Vagina (tissue), 2 donors: ENCODE data around the gene MKNK1. TPM values are rescaled to one million over a fixed set of nuclear protein-coding genes. Genes with fewer than 3 reads are reported as not detected.
"Not testable (repeated sequence)": the region's sequence is repeated elsewhere in the genome, so short reads cannot be mapped to it uniquely, and the experiment has no call there.

Source experiments
- DNase-seq, 2 donors: peaks; one replicate each; pipeline ENCODE4 v3.0.0-alpha.2; 2017; ENCODE audit errors: extremely low spot score in 2 of 2
- H3K27ac ChIP-seq: fragments of 200-600 bp; sonication (generic); one replicate; pipeline ENCODE4 v1.5.1; 2019
- H3K27me3 ChIP-seq: fragments of 200-600 bp; sonication (generic); one replicate; pipeline ENCODE4 v1.5.1; 2019
- H3K36me3 ChIP-seq, 2 donors: fragments of 200-600 bp; sonication (generic); one replicate each; pipeline ENCODE4 v1.5.1; 2017 to 2019
- H3K4me1 ChIP-seq: fragments of 200-600 bp; sonication (generic); one replicate; pipeline ENCODE4 v1.5.1; 2019
- H3K4me3 ChIP-seq, 2 donors: fragments of 200-600 bp; sonication (generic); 1 replicate in 1 of 2; 2 replicates in 1 of 2; pipeline ENCODE4 v1.5.1; 2016 to 2019
- H3K9me3 ChIP-seq: fragments of 200-600 bp; sonication (generic); one replicate; pipeline ENCODE4 v1.5.1; 2019
- CTCF ChIP-seq, 3 experiments: fragments of 450-650 bp in 2 of 3; fragments of 200-600 bp in 1 of 3; sonication (generic) in 1 of 3; IDR thresholded peaks; one replicate each; pipeline ENCODE4 v1.5.1; 2017 to 2019; ENCODE audit warnings: antibody characterized with exemption in 3 of 3, mild to moderate bottlenecking in 2 of 3, moderate library complexity in 2 of 3
- POLR2A ChIP-seq, 2 donors: fragments of 450-650 bp; IDR thresholded peaks; one replicate each; pipeline ENCODE4 v1.6.1; 2017; ENCODE audit warnings: antibody characterized with exemption in 2 of 2, mild to moderate bottlenecking in 2 of 2, moderate library complexity in 2 of 2
- POLR2AphosphoS5 ChIP-seq, 2 donors: sonication (generic); formaldehyde crosslinking; IDR thresholded peaks; one replicate each; pipeline ENCODE4 v1.9.0; 2017; ENCODE audit warnings: antibody characterized with exemption in 2 of 2, mild to moderate bottlenecking in 2 of 2, low read depth in 1 of 2; ENCODE audit not compliant: insufficient read depth in 1 of 2
- intact Hi-C: fragments of 100-400 bp; cut with DNase I; formaldehyde crosslinking; loops from one replicate; pipeline ENCODE4 v1.15.1; 2023
- total RNA-seq: library from RNA; depleted of rRNA; stranded (reverse); fragments of >200 nt; gene quantifications from one replicate; pipeline ENCODE4 v1.2.3, GENCODE V29; 2016

MKNK1 gene
- 55.5 TPM for total RNA-seq

DNA sequence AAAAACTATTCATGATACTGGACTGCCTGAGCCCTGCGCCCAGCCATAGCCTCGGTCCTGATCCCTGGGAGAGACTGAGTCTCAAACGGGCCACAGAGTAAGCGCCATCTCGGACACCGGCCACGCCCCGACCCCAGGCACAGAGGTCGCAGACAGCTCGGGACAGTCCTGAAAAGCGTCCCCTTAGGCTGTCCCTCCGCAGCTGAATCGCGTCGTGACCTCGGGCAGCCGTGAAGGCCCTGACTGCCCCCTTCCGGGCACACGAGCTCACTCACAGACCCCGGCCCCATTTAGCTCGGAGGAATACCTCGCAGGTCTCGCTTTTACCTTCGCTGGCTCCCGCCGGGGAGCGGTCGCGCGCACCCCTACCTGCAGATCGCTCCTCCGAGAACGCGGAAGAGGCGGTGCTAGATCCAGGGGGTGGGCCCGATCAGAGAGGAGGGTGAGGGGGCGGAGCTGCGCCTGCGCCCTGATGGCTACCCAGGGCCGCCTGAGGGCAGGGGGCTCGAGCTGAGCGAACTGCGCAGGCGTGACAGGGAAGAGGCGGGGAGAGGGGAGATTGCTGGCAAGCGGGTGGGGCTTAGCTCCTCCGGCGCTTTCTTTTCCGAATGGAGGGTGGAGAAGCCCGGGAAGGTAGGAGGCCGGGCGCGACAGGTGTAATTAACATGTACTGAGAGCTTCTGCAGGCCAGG lies at the start of gene MKNK1:
TSS of gene MKNK1 (minus strand) at position 411 of the 692 bp plus-strand sequence. CDS start 20,941 bp downstream, outside the sequence.
- TF ChIP-seq POLR2A (IDR thresholded peaks at IDR 0.05) (peak; percentile 85 to 94), CTCF (IDR thresholded peaks at IDR 0.05) (no peak), POLR2AphosphoS5 (IDR thresholded peaks at IDR 0.05; ENCODE audit: insufficient read depth in 1 of 2, low read depth in 1 of 2) (peak; percentile 98 to 99)
- H3K27ac ChIP-seq: peak within 1 kb of the TSS; percentile 76
- peak in 1 of 2 donors; percentile 94 for DNase-seq
- H3K4me1 ChIP-seq: peaks cover 68% of the 10 kb centered on the region
- H3K4me3 ChIP-seq: peak within 1 kb of the TSS; percentile 85
- intact Hi-C loops: no loop called here
- no peaks in the 10 kb centered on the region for H3K9me3 ChIP-seq
- no peaks in the 10 kb centered on the region for H3K27me3 ChIP-seq
- H3K36me3 ChIP-seq: peaks cover 0 to 7% of the 10 kb centered on the region in 2 donors

DNA sequence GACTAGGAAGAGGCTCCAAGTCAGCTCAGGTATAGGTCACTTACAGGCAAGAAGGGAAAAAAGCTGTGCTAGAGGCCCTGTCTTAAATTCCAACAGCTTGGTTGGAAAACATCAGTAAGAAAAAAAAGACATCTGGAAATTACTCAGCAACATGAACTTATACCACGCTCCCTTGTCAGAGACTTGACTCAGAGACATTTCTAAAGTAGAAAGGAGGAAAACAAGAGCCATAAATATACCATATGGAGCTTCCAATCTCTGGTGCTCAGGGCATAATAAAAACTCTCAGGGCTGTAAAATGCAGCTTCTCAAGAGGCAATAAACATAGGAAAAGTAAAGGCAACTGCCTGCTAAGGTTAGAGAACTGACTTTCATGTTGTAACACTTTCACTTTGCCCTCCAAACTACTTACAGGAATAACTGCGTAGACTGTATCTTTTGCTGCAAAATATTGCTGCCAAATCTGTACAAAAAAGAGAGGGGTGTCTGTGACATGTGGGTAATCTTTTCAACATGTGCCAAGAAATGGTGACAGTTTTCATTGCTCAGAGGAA lies 49.4 kb upstream of the MKNK1 start:
- Histone ChIP-seq H3K4me1 (no peaks in the 10 kb centered on the region), H3K9me3 (no peaks in the 10 kb centered on the region), H3K36me3 (peaks cover 0 to 56% of the 10 kb centered on the region in 2 donors), H3K27me3 (no peaks in the 10 kb centered on the region), H3K27ac (peak overlapping the region; percentile 21), H3K4me3 (peak overlapping the region in 1 of 2 donors; percentile 8)
- intact Hi-C loops: no loop called here
- no peak for DNase-seq
- TF ChIP-seq POLR2AphosphoS5 (IDR thresholded peaks at IDR 0.05; ENCODE audit: insufficient read depth in 1 of 2, low read depth in 1 of 2): no peak
- no peak for TF ChIP-seq CTCF (IDR thresholded peaks at IDR 0.05)
- TF ChIP-seq POLR2A (IDR thresholded peaks at IDR 0.05): no peak

DNA sequence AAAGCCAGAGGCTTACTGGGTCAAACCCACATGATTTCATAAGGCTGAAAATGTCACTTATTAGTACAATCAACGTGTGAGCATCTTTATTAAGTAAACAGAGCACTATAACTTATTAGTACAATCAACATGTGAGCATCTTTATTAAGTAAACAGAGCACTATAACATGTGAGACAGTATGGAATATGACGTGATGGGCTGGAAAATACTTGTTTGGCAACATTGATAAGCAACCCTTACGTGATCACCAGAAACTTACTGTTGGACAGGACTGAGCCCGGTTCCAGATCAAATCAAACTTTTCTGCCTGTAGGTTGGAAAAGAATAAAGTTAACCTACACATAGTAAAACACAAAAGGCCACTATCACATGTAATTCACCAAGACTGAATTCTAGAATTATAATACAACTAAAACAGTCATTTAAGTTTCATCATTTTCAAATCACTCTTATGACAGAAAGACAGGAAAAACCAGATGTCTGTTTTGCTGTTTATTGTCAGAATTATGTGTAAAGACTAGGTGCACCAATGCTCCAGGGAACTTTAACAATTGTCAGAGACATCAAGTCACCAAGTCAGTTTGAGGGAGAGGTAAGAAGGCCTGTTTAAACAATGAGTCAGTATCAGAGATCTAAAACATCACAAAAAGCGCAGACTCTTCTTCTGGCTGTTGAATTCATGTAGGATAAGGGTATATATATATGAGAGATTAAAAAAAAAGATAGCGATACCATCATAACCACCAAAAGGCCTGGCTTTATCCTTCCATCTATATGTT lies 48.4 kb upstream of the MKNK1 start:
- no peak for TF ChIP-seq CTCF (IDR thresholded peaks at IDR 0.05)
- peak overlapping the region; percentile 21 for H3K27ac ChIP-seq
- no peak for DNase-seq
- no peaks in the 10 kb centered on the region for H3K27me3 ChIP-seq
- intact Hi-C loops: no loop called here
- no peak overlapping the region for H3K4me3 ChIP-seq
- H3K9me3 ChIP-seq: no peaks in the 10 kb centered on the region
- peaks cover 0 to 51% of the 10 kb centered on the region in 2 donors for H3K36me3 ChIP-seq
- H3K4me1 ChIP-seq: no peaks in the 10 kb centered on the region

DNA sequence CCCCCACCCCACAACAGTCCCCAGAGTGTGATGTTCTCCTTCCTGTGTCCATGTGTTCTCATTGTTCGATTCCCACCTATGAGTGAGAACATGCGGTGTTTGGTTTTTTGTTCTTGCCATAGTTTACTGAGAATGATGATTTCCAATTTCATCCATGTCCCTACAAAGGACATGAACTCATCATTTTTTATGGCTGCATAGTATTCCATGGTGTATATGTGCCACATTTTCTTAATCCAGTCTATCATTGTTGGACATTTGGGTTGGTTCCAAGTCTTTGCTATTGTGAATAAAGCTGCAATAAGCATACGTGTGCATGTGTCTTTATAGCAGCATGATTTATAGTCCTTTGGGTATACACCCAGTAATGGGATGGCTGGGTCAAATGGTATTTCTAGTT lies 47.1 kb upstream of the MKNK1 start:
- H3K9me3 ChIP-seq, H3K4me3 ChIP-seq, H3K27ac ChIP-seq, H3K27me3 ChIP-seq, H3K4me1 ChIP-seq, intact Hi-C loops, DNase-seq: not testable (repeated sequence)
- peaks cover 0 to 44% of the 10 kb centered on the region in 2 donors for H3K36me3 ChIP-seq

DNA sequence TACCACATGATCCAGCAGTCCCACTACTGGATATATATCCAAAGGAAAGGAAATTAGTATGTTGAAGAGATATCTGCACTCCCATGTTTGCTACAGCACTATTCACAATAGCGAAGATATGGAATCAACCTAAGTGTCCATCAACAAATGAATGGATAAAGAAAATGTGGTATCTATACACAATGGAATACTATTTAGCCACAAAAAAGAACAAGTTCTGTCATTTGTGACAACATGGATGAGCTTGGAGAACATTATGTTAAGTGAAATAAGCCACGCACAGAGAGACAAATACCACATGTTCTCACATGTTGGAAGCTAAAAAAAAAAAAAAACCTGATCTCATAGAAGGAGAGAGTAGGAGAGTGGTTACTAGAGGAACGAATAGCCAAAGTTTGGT lies 46.4 kb upstream of the MKNK1 start:
- Histone ChIP-seq H3K9me3 (no peaks in the 10 kb centered on the region), H3K4me3 (no peak overlapping the region), H3K27ac (no peak overlapping the region), H3K4me1 (no peaks in the 10 kb centered on the region), H3K27me3 (no peaks in the 10 kb centered on the region), H3K36me3 (peaks cover 0 to 37% of the 10 kb centered on the region in 2 donors)
- DNase-seq: no peak
- intact Hi-C loops: no loop called here
- no peak for TF ChIP-seq POLR2A (IDR thresholded peaks at IDR 0.05)
- no peak for TF ChIP-seq CTCF (IDR thresholded peaks at IDR 0.05)
- TF ChIP-seq POLR2AphosphoS5 (IDR thresholded peaks at IDR 0.05; ENCODE audit: insufficient read depth in 1 of 2, low read depth in 1 of 2): no peak
